Cardiac atrium fibroblast (primary cell): Measurements from ENCODE around the gene RSPRY1. TPM values are rescaled to one million over a fixed set of nuclear protein-coding genes. Genes with fewer than 3 reads are reported as not detected.

Source experiments
- total RNA-seq: library from RNA; depleted of rRNA; stranded (reverse); fragments of >200 nt; gene quantifications from 2 replicates; pipeline ENCODE4 v1.2.3, GENCODE V29; 2015

RSPRY1 gene
- 23.8 and 26.1 TPM in 2 replicates for total RNA-seq

DNA sequence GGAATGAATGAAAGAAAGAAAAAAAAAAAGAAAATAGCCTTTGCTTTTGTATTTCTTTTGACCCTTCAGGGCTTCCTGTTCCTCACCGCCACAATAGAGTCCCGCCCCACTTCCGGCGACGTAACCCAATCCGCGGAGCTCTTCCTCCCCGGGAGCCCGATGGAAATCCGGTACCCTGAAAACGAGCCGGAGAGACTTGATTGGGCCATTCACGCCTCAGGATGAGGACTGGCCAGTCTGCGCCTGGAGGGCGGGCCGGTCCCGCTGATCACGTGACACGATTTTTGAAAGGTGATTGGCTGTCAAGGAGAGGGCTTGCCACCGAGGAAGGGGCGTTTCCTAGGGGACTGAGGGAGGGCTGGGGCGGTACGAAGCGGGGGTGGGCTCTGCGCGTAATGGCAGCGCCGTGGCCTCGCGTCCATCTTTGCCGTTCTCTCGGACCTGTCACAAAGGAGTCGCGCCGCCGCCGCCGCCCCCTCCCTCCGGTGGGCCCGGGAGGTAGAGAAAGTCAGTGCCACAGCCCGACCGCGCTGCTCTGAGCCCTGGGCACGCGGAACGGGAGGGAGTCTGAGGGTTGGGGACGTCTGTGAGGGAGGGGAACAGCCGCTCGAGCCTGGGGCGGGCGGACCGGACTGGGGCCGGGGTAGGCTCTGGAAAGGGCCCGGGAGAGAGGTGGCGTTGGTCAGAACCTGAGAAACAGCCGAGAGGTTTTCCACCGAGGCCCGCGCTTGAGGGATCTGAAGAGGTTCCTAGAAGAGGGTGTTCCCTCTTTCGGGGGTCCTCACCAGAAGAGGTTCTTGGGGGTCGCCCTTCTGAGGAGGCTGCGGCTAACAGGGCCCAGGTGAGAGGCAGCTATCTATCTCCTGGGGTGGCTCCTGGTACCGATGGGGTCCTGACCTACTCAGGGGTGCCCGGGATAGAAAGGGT is at the start of gene RSPRY1, which contains the start of gene PSME3IP1:
TSS of gene RSPRY1 (plus strand) at position 385 of the 927 bp plus-strand sequence. CDS start 18,330 bp downstream, outside the sequence.
TSS of gene PSME3IP1 (minus strand) at position 95 of the 927 bp plus-strand sequence. CDS start 12,185 bp downstream, outside the sequence.

DNA sequence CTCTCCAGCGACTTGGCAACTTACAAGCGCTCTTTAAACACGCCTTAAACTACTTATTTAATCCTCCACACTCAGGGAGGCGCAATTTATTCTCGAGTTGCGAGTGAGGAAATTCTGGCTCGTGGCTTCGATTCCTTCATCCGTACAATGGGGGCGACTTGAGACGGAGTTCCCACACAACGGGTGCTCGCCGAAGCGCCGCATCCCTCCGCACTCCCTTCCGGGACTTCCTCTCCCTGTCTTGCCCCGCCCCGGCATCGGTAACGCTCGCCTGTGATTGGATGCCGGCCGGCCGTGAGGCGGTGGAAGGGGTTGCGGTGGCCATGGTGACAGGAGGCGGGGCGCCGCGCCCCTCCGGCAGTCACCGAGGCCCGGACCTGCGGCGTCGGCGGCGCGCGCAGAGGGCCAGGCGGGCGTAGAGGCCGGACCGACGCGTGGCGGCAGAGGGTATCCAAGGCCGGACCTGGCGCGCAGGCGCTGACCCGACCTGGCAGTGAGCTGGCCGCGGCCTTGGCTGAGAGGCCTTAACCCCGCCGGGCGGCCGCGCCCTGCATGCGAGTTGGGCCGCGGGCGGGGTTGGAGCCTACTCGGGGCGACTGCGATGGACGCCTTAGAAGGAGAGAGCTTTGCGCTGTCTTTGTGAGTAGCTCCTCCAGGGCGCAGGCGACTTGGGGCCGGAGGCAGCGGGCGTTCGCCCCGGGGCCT is 58.8 kb downstream of the RSPRY1 start, which contains the start of gene ARL2BP:
TSS of gene ARL2BP (plus strand) at position 493 of the 705 bp plus-strand sequence. CDS start at position 602, 109 bp downstream.

DNA sequence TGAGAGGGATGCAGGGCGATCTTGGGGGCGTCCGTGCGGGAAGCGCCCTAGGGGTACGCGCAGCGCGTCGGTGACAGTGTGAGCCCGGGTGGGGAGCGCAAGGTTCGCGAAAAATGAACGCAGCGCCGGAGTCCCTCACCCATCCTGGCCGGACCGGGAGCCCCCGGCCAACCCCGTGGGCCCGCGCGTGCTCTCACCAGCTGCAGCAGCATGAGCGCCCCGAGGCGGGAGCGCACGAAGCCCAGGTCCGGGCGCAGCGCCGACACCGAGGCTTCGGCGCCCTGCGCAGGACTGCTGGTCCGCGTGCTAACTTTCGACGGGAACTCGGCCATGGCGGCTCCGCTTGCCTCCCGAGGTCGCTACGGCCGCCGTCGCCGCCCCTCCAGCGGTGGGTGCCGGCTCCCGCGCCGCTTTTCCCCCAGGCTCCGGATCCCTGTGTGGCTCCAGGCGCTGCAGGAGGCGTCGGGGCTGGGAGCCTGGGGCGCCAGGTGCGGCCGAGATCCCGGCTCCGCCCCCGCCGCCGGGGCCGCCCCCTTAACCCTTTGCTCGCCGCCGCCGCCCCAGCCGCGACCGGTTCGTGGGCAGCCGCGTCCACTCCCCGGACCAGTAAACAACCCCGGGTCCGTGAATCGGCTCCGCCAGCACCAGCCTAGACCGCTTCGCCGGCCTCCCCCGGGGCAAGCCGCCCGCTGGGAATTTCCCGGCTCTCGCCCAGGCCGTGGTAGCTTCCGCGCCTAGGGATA is 98.3 kb downstream of the RSPRY1 start, which contains the start of gene PLLP:
TSS of gene PLLP (minus strand) at position 464 of the 743 bp plus-strand sequence. CDS start at position 332, 132 bp downstream.

Other genes with a start within 250 kb of the RSPRY1 start
- gene CETP, start 224.4 kb upstream of the RSPRY1 start, total RNA-seq = 0.81 TPM in 1 of 2 replicates, not detected in the other
- gene NLRC5, start 196.8 kb upstream of the RSPRY1 start, total RNA-seq = 3.2 and 22.8 TPM in 2 replicates
- gene CPNE2, start 93.7 kb upstream of the RSPRY1 start, total RNA-seq = 16.0 and 26.2 TPM in 2 replicates
- 26.7 and 27.1 TPM in 2 replicates for gene PSME3IP1, start 290 bp upstream of the RSPRY1 start, total RNA-seq
- 82.6 and 83.4 TPM in 2 replicates for gene ARL2BP, start 58.9 kb downstream of the RSPRY1 start, total RNA-seq
- not detected in 2 replicates for gene PLLP, start 98.3 kb downstream of the RSPRY1 start, total RNA-seq
- not detected in 2 replicates for gene CCL22, start 172.5 kb downstream of the RSPRY1 start, total RNA-seq
- gene CX3CL1, start 186.2 kb downstream of the RSPRY1 start, total RNA-seq = 0.18 and 1.5 TPM in 2 replicates
- gene CCL17, start 218.4 kb downstream of the RSPRY1 start, total RNA-seq = not detected in 2 replicates